Activated CD8-positive, alpha-beta T cell treated with anti-CD3 and anti-CD28 coated beads for 36 hours (primary cell): Measurements from ENCODE around the gene EIF3J. TPM values are rescaled to one million over a fixed set of nuclear protein-coding genes. Genes with fewer than 3 reads are reported as not detected.

Source experiments
- ATAC-seq: fragments of 200-7000 bp; cut with Tn5 transposase; one replicate; pipeline ENCODE4 v1.10.0; 2021; ENCODE audit warnings: mild to moderate bottlenecking, moderate library complexity
- CTCF ChIA-PET: fragments of 350-600 bp; sonication (Branson Sonifier 250); formaldehyde crosslinking; loops from one replicate; lab custom pipeline; 2021; ENCODE audit warnings: antibody characterized with exemption; lab: Charles Lee
- POLR2A ChIA-PET: fragments of 350-600 bp; sonication (Branson Sonifier 250); formaldehyde crosslinking; loops from one replicate; lab custom pipeline; 2021; ENCODE audit warnings: antibody characterized with exemption; lab: Charles Lee
- DNase-seq: peaks from one replicate; pipeline ENCODE4 v3.0.0-alpha.2; 2020
- H3K27ac Mint-ChIP-seq: one replicate; pipeline ENCODE4 v1.8.0; 2021; ENCODE audit warnings: mild to moderate bottlenecking, mixed read lengths
- H3K27me3 Mint-ChIP-seq: one replicate; pipeline ENCODE4 v1.8.0; 2021; ENCODE audit warnings: mixed read lengths
- H3K36me3 Mint-ChIP-seq: one replicate; pipeline ENCODE4 v1.8.0; 2021; ENCODE audit warnings: low read depth, mixed read lengths
- H3K4me1 Mint-ChIP-seq: one replicate; pipeline ENCODE4 v1.8.0; 2021; ENCODE audit warnings: low read depth, mixed read lengths
- H3K4me3 Mint-ChIP-seq: one replicate; pipeline ENCODE4 v1.8.0; 2021; ENCODE audit warnings: mild to moderate bottlenecking, moderate library complexity, mixed read lengths
- H3K9me3 Mint-ChIP-seq: one replicate; pipeline ENCODE4 v1.8.0; 2021; ENCODE audit warnings: mixed read lengths
- intact Hi-C: fragments of 100-400 bp; cut with micrococcal nuclease; formaldehyde crosslinking; loops from one replicate; pipeline ENCODE4 v1.10.0; 2022
- total RNA-seq, 2 experiments: library from RNA; stranded (reverse); gene quantifications; one replicate each; pipeline ENCODE4 v1.2.3, GENCODE V29; 2021
- TF ChIP-seq, protein P1 (sequence below): fragments of 200-600 bp; IDR thresholded peaks from one replicate; pipeline ENCODE4 v1.8.0; 2022; ENCODE audit warnings: antibody characterized with exemption, mild to moderate bottlenecking

EIF3J gene
- total RNA-seq, 2 experiments from 2014 or later = 109 to 112 TPM

DNA sequence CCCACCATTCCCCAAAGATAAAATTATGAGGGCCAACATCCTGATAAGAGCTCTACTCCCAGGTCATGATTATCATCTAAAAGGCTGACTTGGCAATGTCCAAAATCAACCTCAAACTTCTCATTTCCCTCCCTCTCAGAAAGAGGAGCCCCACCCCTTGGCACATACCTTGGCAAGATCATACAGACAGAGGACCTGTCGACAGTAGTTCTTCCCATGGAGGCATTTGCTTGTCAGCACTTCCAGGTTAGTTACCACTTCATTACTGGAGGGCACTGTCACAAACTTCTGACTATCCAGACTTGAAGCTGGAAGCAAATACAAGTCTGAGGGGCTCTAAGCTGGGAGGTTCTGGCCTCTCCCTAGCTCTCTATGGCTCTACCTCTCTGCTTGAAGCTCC is 37.8 kb downstream of the EIF3J start:
- peak overlapping the region; percentile 40 for H3K27ac Mint-ChIP-seq
- H3K9me3 Mint-ChIP-seq = no peaks in the 10 kb centered on the region
- ChIA-PET POLR2A (interaction anchor here (0.6 kb wide), 1 partner anchor 144 kb away, joined by 4 read pairs; no protein-coding TSS in a partner anchor), CTCF (interaction anchor here (0.8 to 1.2 kb wide), 3 partner anchors 11 to 178 kb away, joined by 3 read pairs; no protein-coding TSS in a partner anchor)
- intact Hi-C loops = loop anchor here (5.0 kb wide), 2 partner anchors 88 to 163 kb away; partner anchors contain the start of genes SPG11 and TRIM69
- no peak overlapping the region for H3K4me3 Mint-ChIP-seq
- H3K4me1 Mint-ChIP-seq = peaks cover 9% of the 10 kb centered on the region
- peaks cover 12% of the 10 kb centered on the region for H3K36me3 Mint-ChIP-seq
- TF ChIP-seq, protein P1, sequence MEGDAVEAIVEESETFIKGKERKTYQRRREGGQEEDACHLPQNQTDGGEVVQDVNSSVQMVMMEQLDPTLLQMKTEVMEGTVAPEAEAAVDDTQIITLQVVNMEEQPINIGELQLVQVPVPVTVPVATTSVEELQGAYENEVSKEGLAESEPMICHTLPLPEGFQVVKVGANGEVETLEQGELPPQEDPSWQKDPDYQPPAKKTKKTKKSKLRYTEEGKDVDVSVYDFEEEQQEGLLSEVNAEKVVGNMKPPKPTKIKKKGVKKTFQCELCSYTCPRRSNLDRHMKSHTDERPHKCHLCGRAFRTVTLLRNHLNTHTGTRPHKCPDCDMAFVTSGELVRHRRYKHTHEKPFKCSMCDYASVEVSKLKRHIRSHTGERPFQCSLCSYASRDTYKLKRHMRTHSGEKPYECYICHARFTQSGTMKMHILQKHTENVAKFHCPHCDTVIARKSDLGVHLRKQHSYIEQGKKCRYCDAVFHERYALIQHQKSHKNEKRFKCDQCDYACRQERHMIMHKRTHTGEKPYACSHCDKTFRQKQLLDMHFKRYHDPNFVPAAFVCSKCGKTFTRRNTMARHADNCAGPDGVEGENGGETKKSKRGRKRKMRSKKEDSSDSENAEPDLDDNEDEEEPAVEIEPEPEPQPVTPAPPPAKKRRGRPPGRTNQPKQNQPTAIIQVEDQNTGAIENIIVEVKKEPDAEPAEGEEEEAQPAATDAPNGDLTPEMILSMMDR = no peak
- ATAC-seq (no peak), DNase-seq (no peak)
- no peaks in the 10 kb centered on the region for H3K27me3 Mint-ChIP-seq

DNA sequence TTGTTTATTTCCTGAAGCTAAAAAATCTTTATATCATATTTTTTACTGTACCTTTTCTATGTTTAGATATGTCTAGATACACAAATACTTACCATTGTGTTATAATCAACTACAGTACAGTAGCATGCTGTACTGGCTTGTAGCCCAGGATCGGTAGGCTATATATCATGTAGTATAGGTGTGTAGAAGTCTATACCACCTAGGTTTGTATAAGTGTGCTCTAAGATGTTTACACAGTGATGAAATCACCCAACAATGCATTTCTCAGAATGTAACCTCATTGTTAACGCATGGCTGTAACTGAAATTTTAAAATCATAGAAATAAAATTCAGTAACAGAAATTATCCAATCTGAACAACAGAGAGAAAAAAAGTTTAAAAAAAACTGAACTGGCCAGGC is 43.2 kb downstream of the EIF3J start:
- Mint-ChIP-seq H3K27me3 (no peaks in the 10 kb centered on the region), H3K9me3 (no peaks in the 10 kb centered on the region), H3K27ac (no peak overlapping the region), H3K4me1 (peaks cover 16% of the 10 kb centered on the region), H3K36me3 (peaks cover 29% of the 10 kb centered on the region), H3K4me3 (no peak overlapping the region)
- ChIA-PET POLR2A (interaction anchor here (1.2 to 2.5 kb wide), 2 partner anchors 82 to 134 kb away, joined by 5 to 9 read pairs; partner anchors contain the start of gene SPG11), CTCF (interaction anchor here (1.0 to 6.5 kb wide), 7 partner anchors 10 to 218 kb away, joined by 3 to 63 read pairs (median 4); partner anchors contain the start of gene TRIM69)
- DNase-seq (no peak), ATAC-seq (no peak)
- intact Hi-C loops = no loop called here
- TF ChIP-seq, protein P1 = no peak

DNA sequence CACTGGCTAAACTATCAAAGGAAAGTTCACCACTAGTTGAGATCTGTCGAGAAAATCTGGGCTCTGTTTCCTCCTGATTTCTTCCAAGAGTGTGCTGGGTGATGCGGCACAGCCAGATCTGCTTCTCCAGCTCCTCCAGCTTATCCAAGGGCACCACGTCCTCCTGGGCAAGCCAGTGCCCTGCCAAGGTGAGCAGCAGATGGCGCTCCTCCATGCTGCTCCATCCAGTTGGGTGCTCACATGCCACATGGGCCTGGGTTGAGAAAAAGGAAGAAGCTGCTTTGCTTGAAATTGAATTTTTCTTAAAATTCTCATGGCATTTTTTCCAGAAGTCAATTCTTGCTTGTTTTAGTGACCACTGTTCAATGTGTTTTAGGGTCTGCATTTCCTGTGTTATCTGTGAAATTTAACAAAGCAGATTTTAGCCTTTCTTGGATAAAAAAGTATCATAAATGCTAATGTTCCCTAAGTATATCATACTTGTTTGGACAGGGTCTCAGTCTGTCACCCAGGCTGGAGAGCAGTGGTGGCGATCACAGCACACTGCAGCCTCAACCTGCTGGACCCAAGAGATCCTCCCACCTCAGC is 47.3 kb downstream of the EIF3J start:
- ATAC-seq (peak; percentile 88), DNase-seq (peak; percentile 70)
- Mint-ChIP-seq H3K27ac (no peak overlapping the region), H3K9me3 (no peaks in the 10 kb centered on the region), H3K4me3 (no peak overlapping the region), H3K36me3 (peaks cover 39% of the 10 kb centered on the region), H3K4me1 (peaks cover 7% of the 10 kb centered on the region), H3K27me3 (no peaks in the 10 kb centered on the region)
- intact Hi-C loops = no loop called here
- POLR2A ChIA-PET = interaction anchor here (1.1 to 1.8 kb wide), 4 partner anchors 11 to 169 kb away, joined by 4 to 9 read pairs (median 4); no protein-coding TSS in a partner anchor
- TF ChIP-seq, protein P1 = peak; percentile 43
- CTCF ChIA-PET = interaction anchor here (0.6 to 11.9 kb wide), 21 partner anchors 8 to 423 kb away, joined by 3 to 110 read pairs (median 4); partner anchors contain the start of gene TRIM69

DNA sequence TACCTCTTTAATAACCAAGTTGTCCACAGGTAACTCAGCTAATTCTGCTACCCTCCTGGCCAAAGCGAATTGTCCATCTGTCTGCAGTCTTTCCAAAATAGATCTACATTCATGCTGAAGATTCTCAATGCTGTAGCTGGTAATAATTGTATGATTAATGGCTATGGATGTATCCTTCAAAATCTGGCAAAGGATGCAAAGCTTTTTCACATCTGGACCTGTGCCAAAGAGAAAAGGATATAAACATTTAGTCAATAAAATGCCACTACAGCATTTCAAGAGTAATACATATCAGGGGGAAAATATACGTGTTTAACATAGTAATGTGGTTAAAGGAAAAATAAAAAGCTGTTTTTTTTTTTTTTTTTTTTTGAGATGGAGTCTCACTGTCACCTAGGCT is 48.7 kb downstream of the EIF3J start:
- Mint-ChIP-seq H3K4me3 (no peak overlapping the region), H3K36me3 (peaks cover 45% of the 10 kb centered on the region), H3K27me3 (no peaks in the 10 kb centered on the region), H3K27ac (no peak overlapping the region), H3K9me3 (no peaks in the 10 kb centered on the region), H3K4me1 (peaks cover 7% of the 10 kb centered on the region)
- intact Hi-C loops = no loop called here
- DNase-seq = no peak
- POLR2A ChIA-PET = interaction anchor here (1.1 to 1.4 kb wide), 2 partner anchors 39 to 128 kb away, joined by 4 to 5 read pairs; no protein-coding TSS in a partner anchor
- TF ChIP-seq, protein P1 = no peak
- CTCF ChIA-PET = interaction anchor here (1.3 to 11.9 kb wide), 2 partner anchors 11 to 151 kb away, joined by 3 to 110 read pairs; partner anchors contain the start of gene TRIM69
- ATAC-seq = no peak

DNA sequence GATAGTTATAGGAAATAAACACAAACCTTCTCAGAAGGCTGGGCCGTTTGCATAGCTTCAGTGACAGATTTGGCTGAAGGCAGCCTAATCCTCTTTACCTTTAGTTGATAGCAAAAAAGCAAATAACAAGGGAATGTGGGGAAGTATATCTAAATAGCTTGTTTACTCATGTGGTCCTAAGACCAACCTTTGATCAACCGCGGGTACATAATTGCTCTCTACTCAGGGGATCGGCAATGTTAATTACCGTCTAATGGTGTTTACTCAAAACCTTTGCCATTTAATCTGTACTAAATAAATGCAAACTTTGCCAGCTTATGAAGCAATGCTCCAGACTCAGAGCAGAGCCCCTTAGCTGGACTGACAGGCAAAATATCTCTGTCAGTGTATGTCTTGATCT is 51.6 kb downstream of the EIF3J start:
- Mint-ChIP-seq H3K27ac (no peak overlapping the region), H3K4me1 (peaks cover 2% of the 10 kb centered on the region), H3K36me3 (peaks cover 38% of the 10 kb centered on the region), H3K9me3 (no peaks in the 10 kb centered on the region), H3K27me3 (no peaks in the 10 kb centered on the region), H3K4me3 (no peak overlapping the region)
- TF ChIP-seq, protein P1 = no peak
- ChIA-PET CTCF (interaction anchor here (0.6 to 11.9 kb wide), 11 partner anchors 9 to 265 kb away, joined by 3 to 110 read pairs (median 4); partner anchors contain the start of genes SPG11 and TRIM69), POLR2A (interaction anchor here (1.3 to 1.6 kb wide), 2 partner anchors 8 to 127 kb away, joined by 4 to 5 read pairs; no protein-coding TSS in a partner anchor)
- intact Hi-C loops = no loop called here
- ATAC-seq (no peak), DNase-seq (no peak)
